ENCODE data around the gene LRRN2. TPM values are rescaled to one million over a fixed set of nuclear protein-coding genes. Genes with fewer than 3 reads are reported as not detected.

The LRRN2 gene
- total RNA-seq, 1 experiment from 2014 or later = 5.8 TPM

DNA sequence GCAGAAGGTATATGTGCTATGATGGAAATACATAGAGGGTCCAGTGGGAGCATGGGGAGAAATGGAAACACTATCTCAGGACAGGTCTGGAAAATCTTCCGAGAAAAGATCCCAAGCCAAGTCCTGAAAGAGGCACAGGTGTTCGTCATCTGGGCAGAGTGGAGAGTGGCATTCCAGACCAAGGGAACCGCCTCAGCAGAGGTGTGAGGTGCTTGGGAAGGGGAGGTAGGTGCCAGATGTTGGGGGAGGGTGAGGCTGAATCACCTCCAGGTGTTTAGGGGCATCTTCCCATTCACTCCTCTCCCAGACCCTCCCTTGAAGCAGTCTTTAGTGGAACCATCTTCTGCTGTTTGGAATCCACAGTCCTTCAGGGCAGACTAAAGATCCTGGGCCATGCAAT is 23.5 kb upstream of the LRRN2 start:
- no peak overlapping the region for H4K8ac ChIP-seq (replicated peaks; ENCODE audit: insufficient read length, low read depth, low read length)
- H3K9ac ChIP-seq (ENCODE audit: extremely low read depth, insufficient read length, low read length) = no peak overlapping the region
- no peak overlapping the region for H2BK12ac ChIP-seq (ENCODE audit: insufficient read length, low read depth, low read length)
- H3K4me2 ChIP-seq (ENCODE audit: insufficient read depth, insufficient read length, low read length) = no peak overlapping the region
- H3K18ac ChIP-seq (ENCODE audit: insufficient read length, low read depth, low read length) = no peak overlapping the region
- peaks cover 38% of the 10 kb centered on the region for H3K4me1 ChIP-seq (ENCODE audit: insufficient read depth, low read length)
- H3K79me2 ChIP-seq (ENCODE audit: insufficient read depth, low read length) = no peaks in the 10 kb centered on the region
- H2BK15ac ChIP-seq (ENCODE audit: low read depth, low read length) = no peak overlapping the region
- H3K27me3 Mint-ChIP-seq (ENCODE audit: low read depth) = peaks cover 92% of the 10 kb centered on the region
- H3K23ac ChIP-seq (ENCODE audit: insufficient read length, low read depth, low read length) = no peak overlapping the region
- no peak overlapping the region for H3K56ac ChIP-seq (ENCODE audit: insufficient read length, low read depth, low read length)
- WGBS (ENCODE audit: extremely low coverage, insufficient read length, low lambda C conversion rate) = no CpG with 5 or more reads among the region's 3 CpGs
- TF ChIP-seq CTCF (conservative IDR thresholded peaks at IDR 0.05) = no peak
- no peak overlapping the region for H4K91ac ChIP-seq (ENCODE audit: insufficient read length, low read depth, low read length)
- no peak for DNase-seq
- H3K4me1 Mint-ChIP-seq = peaks cover 76 to 83% of the 10 kb centered on the region in 2 experiments
- no peak overlapping the region for H3K14ac ChIP-seq (ENCODE audit: insufficient read depth, low read length)
- no peak overlapping the region for H2BK5ac ChIP-seq (ENCODE audit: insufficient read length, low read length)
- H2AK5ac ChIP-seq (ENCODE audit: insufficient read length, low read length) = no peak overlapping the region
- no peaks in the 10 kb centered on the region for H3K79me1 ChIP-seq (ENCODE audit: insufficient read depth, low read depth, low read length, poor library complexity, severe bottlenecking)
- H3K27me3 ChIP-seq (ENCODE audit: insufficient read depth, low read length) = peaks cover 45% of the 10 kb centered on the region
- H3K27ac ChIP-seq (ENCODE audit: insufficient read length, low read depth, low read length) = no peak overlapping the region
- H3K23me2 ChIP-seq (ENCODE audit: insufficient read length, low read depth, low read length, poor library complexity, severe bottlenecking) = no peaks in the 10 kb centered on the region
- H2AFZ ChIP-seq (ENCODE audit: low read length) = no peak overlapping the region
- no peak overlapping the region for H3K4ac ChIP-seq (ENCODE audit: low read depth, low read length)
- peaks cover 2 to 11% of the 10 kb centered on the region in 2 experiments; a peak in 2 of 5 replicates for H3K9me3 Mint-ChIP-seq
- H3T11ph ChIP-seq (ENCODE audit: low read length) = no peak overlapping the region
- H3K36me3 Mint-ChIP-seq (ENCODE audit: insufficient read depth in 1 of 3, low read depth in 3 of 3) = peaks cover 0 to 2% (median 0%) of the 10 kb centered on the region in 3 experiments; a peak in 1 of 7 replicates
- H2BK120ac ChIP-seq (ENCODE audit: low read depth, low read length, poor library complexity, severe bottlenecking) = no peak overlapping the region
- no peak overlapping the region for H4K5ac ChIP-seq (ENCODE audit: insufficient read length, low read depth, low read length)
- H3K27ac Mint-ChIP-seq = no peak overlapping the region
- H3K9me3 ChIP-seq (ENCODE audit: control insufficient read depth, low read depth, low read length) = no peaks in the 10 kb centered on the region
- H2BK20ac ChIP-seq (ENCODE audit: low read depth, low read length, poor library complexity, severe bottlenecking) = no peak overlapping the region
- no peaks in the 10 kb centered on the region for H4K20me1 ChIP-seq (ENCODE audit: control insufficient read depth, insufficient read depth, insufficient read length)
- H3K4me3 Mint-ChIP-seq = peak overlapping the region in 1 of 2 experiments; percentile 21; a peak in 1 of 5 replicates
